Measurements from ENCODE around the gene PELI2.
A peak's percentile ranks its signal among the peaks of the same experiment; 100 is the strongest.

The PELI2 gene

GRCh38 chr14:56198438-56198837 is 80.2 kb downstream of the PELI2 start:
- Histone ChIP-seq H3K36me3 (ENCODE audit: control insufficient read depth in 1 of 2, insufficient read depth in 2 of 2, low read depth in 1 of 2, low read length in 2 of 2) (no peaks in the 10 kb centered on the region), H4K8ac (ENCODE audit: low read length) (peak overlapping the region; percentile 92), H3K27ac (ENCODE audit: low read length, poor library complexity, severe bottlenecking) (no peak overlapping the region), H3K23ac (ENCODE audit: low read length in 2 of 2) (no peak overlapping the region), H3K4ac (ENCODE audit: low read depth in 1 of 2, low read length in 2 of 2) (peak overlapping the region; percentile 1 to 97), H3K18ac (ENCODE audit: low read depth in 1 of 2, low read length in 2 of 2) (peak overlapping the region; percentile 35 to 96), H3K27me3 (ENCODE audit: control insufficient read depth in 1 of 2, insufficient read depth in 1 of 2, low read length in 2 of 2) (no peaks in the 10 kb centered on the region), H3K14ac (ENCODE audit: low read length in 2 of 2) (peak overlapping the region in 1 of 2 experiments; percentile 95), H2AK5ac (ENCODE audit: low read length, severe bottlenecking) (peak overlapping the region; percentile 40), H2BK12ac (ENCODE audit: low read length in 2 of 2) (peak overlapping the region; percentile 30 to 100), H3K4me1 (ENCODE audit: control insufficient read depth, insufficient read depth, low read depth, low read length) (peaks cover 10% of the 10 kb centered on the region), H2BK15ac (ENCODE audit: low read depth, poor library complexity, severe bottlenecking) (no peak overlapping the region), H4K91ac (ENCODE audit: low read length) (peak overlapping the region; percentile 67), H2BK5ac (ENCODE audit: low read depth, low read length, poor library complexity, severe bottlenecking) (no peak overlapping the region), H3K79me1 (replicated peaks; ENCODE audit: low read length, poor library complexity, severe bottlenecking) (peaks cover 4% of the 10 kb centered on the region), H3K9ac (ENCODE audit: low read length) (peak overlapping the region; percentile 89), H2BK120ac (ENCODE audit: low read depth, low read length) (peak overlapping the region; percentile 1), H2AFZ (ENCODE audit: low read depth, low read length) (no peak overlapping the region), H3K4me3 (ENCODE audit: insufficient read depth in 1 of 2, low read depth in 1 of 2, low read length in 2 of 2) (no peak overlapping the region), H3K9me3 (ENCODE audit: control insufficient read depth, low read length) (no peaks in the 10 kb centered on the region), H3K4me2 (ENCODE audit: low read length, poor library complexity, severe bottlenecking) (no peak overlapping the region)
- peak; percentile 24 for DNase-seq
- 89% methylated on average over 2 of the region's 2 CpGs for WGBS

- no peak overlapping the region for H2AFZ ChIP-seq (ENCODE audit: low read depth, low read length)
- H4K8ac ChIP-seq (ENCODE audit: low read length), result no peak overlapping the region
- no peak overlapping the region for H2AK5ac ChIP-seq (ENCODE audit: low read length, severe bottlenecking)
- peak overlapping the region; percentile 89 for H3K9ac ChIP-seq (ENCODE audit: low read length)
- H3K4me3 ChIP-seq (ENCODE audit: insufficient read depth in 1 of 2, low read depth in 1 of 2, low read length in 2 of 2), result peak overlapping the region in 1 of 2 experiments; percentile 46
- H3K4me1 ChIP-seq (ENCODE audit: control insufficient read depth, insufficient read depth, low read depth, low read length), result peaks cover 10% of the 10 kb centered on the region
- no peaks in the 10 kb centered on the region for H3K36me3 ChIP-seq (ENCODE audit: control insufficient read depth in 1 of 2, insufficient read depth in 2 of 2, low read depth in 1 of 2, low read length in 2 of 2)
- peak overlapping the region in 1 of 2 experiments; percentile 99 for H3K4ac ChIP-seq (ENCODE audit: low read depth in 1 of 2, low read length in 2 of 2)
- no peak overlapping the region for H2BK120ac ChIP-seq (ENCODE audit: low read depth, low read length)
- H3K79me1 ChIP-seq (replicated peaks; ENCODE audit: low read length, poor library complexity, severe bottlenecking), result peaks cover 3% of the 10 kb centered on the region
- H3K27me3 ChIP-seq (ENCODE audit: control insufficient read depth in 1 of 2, insufficient read depth in 1 of 2, low read length in 2 of 2), result no peaks in the 10 kb centered on the region
- peak overlapping the region; percentile 37 for H3K27ac ChIP-seq (ENCODE audit: low read length, poor library complexity, severe bottlenecking)
- no peaks in the 10 kb centered on the region for H3K9me3 ChIP-seq (ENCODE audit: control insufficient read depth, low read length)
- peak overlapping the region in 1 of 2 experiments; percentile 95 for H2BK12ac ChIP-seq (ENCODE audit: low read length in 2 of 2)
- H2BK15ac ChIP-seq (ENCODE audit: low read depth, poor library complexity, severe bottlenecking), result no peak overlapping the region
- no peak overlapping the region for H3K23ac ChIP-seq (ENCODE audit: low read length in 2 of 2)
- no peak overlapping the region for H2BK5ac ChIP-seq (ENCODE audit: low read depth, low read length, poor library complexity, severe bottlenecking)
- peak; percentile 100 for DNase-seq
- H4K91ac ChIP-seq (ENCODE audit: low read length), result no peak overlapping the region
- WGBS, result 25% methylated on average over 4 of the region's 6 CpGs
- no peak overlapping the region for H3K4me2 ChIP-seq (ENCODE audit: low read length, poor library complexity, severe bottlenecking)
- H3K18ac ChIP-seq (ENCODE audit: low read depth in 1 of 2, low read length in 2 of 2), result peak overlapping the region in 1 of 2 experiments; percentile 76
- H3K14ac ChIP-seq (ENCODE audit: low read length in 2 of 2), result peak overlapping the region in 1 of 2 experiments; percentile 33
Observed at GRCh38 chr14:56199095-56199981, 81.1 kb downstream of the PELI2 start.

GRCh38 chr14:56199982-56200577 is 81.9 kb downstream of the PELI2 start:
- Histone ChIP-seq H3K27ac (ENCODE audit: low read length, poor library complexity, severe bottlenecking) (peak overlapping the region; percentile 37), H3K4me2 (ENCODE audit: low read length, poor library complexity, severe bottlenecking) (no peak overlapping the region), H3K14ac (ENCODE audit: low read length in 2 of 2) (peak overlapping the region in 1 of 2 experiments; percentile 33), H3K27me3 (ENCODE audit: control insufficient read depth in 1 of 2, insufficient read depth in 1 of 2, low read length in 2 of 2) (no peaks in the 10 kb centered on the region), H3K9ac (ENCODE audit: low read length) (peak overlapping the region; percentile 89), H4K8ac (ENCODE audit: low read length) (no peak overlapping the region), H3K9me3 (ENCODE audit: control insufficient read depth, low read length) (no peaks in the 10 kb centered on the region), H2AFZ (ENCODE audit: low read depth, low read length) (no peak overlapping the region), H2BK15ac (ENCODE audit: low read depth, poor library complexity, severe bottlenecking) (peak overlapping the region; percentile 88), H2BK5ac (ENCODE audit: low read depth, low read length, poor library complexity, severe bottlenecking) (no peak overlapping the region), H3K79me1 (replicated peaks; ENCODE audit: low read length, poor library complexity, severe bottlenecking) (peaks cover 2% of the 10 kb centered on the region), H3K18ac (ENCODE audit: low read depth in 1 of 2, low read length in 2 of 2) (peak overlapping the region in 1 of 2 experiments; percentile 76), H3K36me3 (ENCODE audit: control insufficient read depth in 1 of 2, insufficient read depth in 2 of 2, low read depth in 1 of 2, low read length in 2 of 2) (no peaks in the 10 kb centered on the region), H2BK120ac (ENCODE audit: low read depth, low read length) (no peak overlapping the region), H3K4me3 (ENCODE audit: insufficient read depth in 1 of 2, low read depth in 1 of 2, low read length in 2 of 2) (peak overlapping the region in 1 of 2 experiments; percentile 46), H3K4ac (ENCODE audit: low read depth in 1 of 2, low read length in 2 of 2) (peak overlapping the region in 1 of 2 experiments; percentile 99), H3K23ac (ENCODE audit: low read length in 2 of 2) (no peak overlapping the region), H2AK5ac (ENCODE audit: low read length, severe bottlenecking) (peak overlapping the region; percentile 82), H2BK12ac (ENCODE audit: low read length in 2 of 2) (peak overlapping the region; percentile 92 to 95), H4K91ac (ENCODE audit: low read length) (peak overlapping the region; percentile 45), H3K4me1 (ENCODE audit: control insufficient read depth, insufficient read depth, low read depth, low read length) (peaks cover 10% of the 10 kb centered on the region)
- 94% methylated on average over 5 of the region's 7 CpGs for WGBS
- DNase-seq, result peak; percentile 20

- H3K23ac ChIP-seq (ENCODE audit: low read length in 2 of 2), result no peak overlapping the region
- H3K18ac ChIP-seq (ENCODE audit: low read depth in 1 of 2, low read length in 2 of 2), result peak overlapping the region in 1 of 2 experiments; percentile 56
- peak overlapping the region; percentile 15 for H2BK120ac ChIP-seq (ENCODE audit: low read depth, low read length)
- no peak overlapping the region for H2BK15ac ChIP-seq (ENCODE audit: low read depth, poor library complexity, severe bottlenecking)
- peak overlapping the region; percentile 28 to 53 for H3K4ac ChIP-seq (ENCODE audit: low read depth in 1 of 2, low read length in 2 of 2)
- no peak overlapping the region for H3K4me2 ChIP-seq (ENCODE audit: low read length, poor library complexity, severe bottlenecking)
- DNase-seq, result no peak
- peaks cover 2% of the 10 kb centered on the region for H3K79me1 ChIP-seq (replicated peaks; ENCODE audit: low read length, poor library complexity, severe bottlenecking)
- no peak overlapping the region for H2AFZ ChIP-seq (ENCODE audit: low read depth, low read length)
- H3K4me3 ChIP-seq (ENCODE audit: insufficient read depth in 1 of 2, low read depth in 1 of 2, low read length in 2 of 2), result no peak overlapping the region
- H2BK12ac ChIP-seq (ENCODE audit: low read length in 2 of 2), result peak overlapping the region in 1 of 2 experiments; percentile 49
- peaks cover 5% of the 10 kb centered on the region for H3K4me1 ChIP-seq (ENCODE audit: control insufficient read depth, insufficient read depth, low read depth, low read length)
- H2BK5ac ChIP-seq (ENCODE audit: low read depth, low read length, poor library complexity, severe bottlenecking), result no peak overlapping the region
- H3K27me3 ChIP-seq (ENCODE audit: control insufficient read depth in 1 of 2, insufficient read depth in 1 of 2, low read length in 2 of 2), result no peaks in the 10 kb centered on the region
- H3K9me3 ChIP-seq (ENCODE audit: control insufficient read depth, low read length), result no peaks in the 10 kb centered on the region
- no peak overlapping the region for H4K8ac ChIP-seq (ENCODE audit: low read length)
- H3K36me3 ChIP-seq (ENCODE audit: control insufficient read depth in 1 of 2, insufficient read depth in 2 of 2, low read depth in 1 of 2, low read length in 2 of 2), result no peaks in the 10 kb centered on the region
- peak overlapping the region; percentile 60 for H2AK5ac ChIP-seq (ENCODE audit: low read length, severe bottlenecking)
- no peak overlapping the region for H3K14ac ChIP-seq (ENCODE audit: low read length in 2 of 2)
- no peak overlapping the region for H4K91ac ChIP-seq (ENCODE audit: low read length)
- H3K9ac ChIP-seq (ENCODE audit: low read length), result no peak overlapping the region
- no peak overlapping the region for H3K27ac ChIP-seq (ENCODE audit: low read length, poor library complexity, severe bottlenecking)
- 92% methylated on average over 2 of the region's 2 CpGs for WGBS
Observed at GRCh38 chr14:56202256-56202655, 84.0 kb downstream of the PELI2 start.
